ENCODE results near the gene FOXC2.

Gene FOXC2

DNA sequence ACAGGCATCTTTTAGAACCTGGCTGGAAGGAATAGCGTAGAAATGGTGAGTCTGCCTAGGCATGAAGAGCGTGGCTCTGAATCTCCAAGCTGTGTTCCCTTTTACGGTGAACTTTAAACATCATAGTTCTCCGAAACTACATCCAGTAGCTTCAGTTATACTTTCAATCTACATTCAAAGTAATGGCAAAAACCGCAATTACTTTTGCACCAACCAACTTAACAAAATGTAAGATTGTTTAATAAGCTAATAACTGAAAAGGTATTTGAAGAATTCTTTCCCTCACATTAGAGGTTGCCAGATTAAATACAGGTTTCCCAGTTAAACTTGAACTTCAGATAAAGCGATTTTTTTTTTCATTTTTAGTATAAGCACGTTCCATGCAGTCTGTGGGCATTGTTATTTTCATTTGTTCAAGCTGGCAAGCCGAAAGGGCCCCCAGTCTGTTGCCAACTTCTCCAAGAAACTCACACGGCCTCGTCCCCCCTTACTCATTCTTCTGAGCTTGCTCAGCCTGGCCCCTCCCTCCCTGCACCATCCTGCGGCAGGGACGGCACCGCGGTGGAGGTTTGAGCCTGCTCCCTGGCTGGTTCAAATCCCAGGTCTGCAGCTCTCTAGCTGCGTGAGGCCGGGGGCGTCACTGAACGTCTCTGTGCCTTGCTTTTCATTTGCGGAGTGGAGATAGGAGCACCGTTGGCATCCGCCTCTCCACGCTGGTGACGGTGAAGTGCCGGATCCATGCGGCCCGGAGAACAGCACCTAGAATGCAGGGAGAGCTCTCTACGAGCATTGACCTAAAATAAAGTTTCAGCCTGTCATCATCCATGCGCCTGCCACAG, 8.1 kb upstream of the FOXC2 start:
- no peak for DNase-seq

DNA sequence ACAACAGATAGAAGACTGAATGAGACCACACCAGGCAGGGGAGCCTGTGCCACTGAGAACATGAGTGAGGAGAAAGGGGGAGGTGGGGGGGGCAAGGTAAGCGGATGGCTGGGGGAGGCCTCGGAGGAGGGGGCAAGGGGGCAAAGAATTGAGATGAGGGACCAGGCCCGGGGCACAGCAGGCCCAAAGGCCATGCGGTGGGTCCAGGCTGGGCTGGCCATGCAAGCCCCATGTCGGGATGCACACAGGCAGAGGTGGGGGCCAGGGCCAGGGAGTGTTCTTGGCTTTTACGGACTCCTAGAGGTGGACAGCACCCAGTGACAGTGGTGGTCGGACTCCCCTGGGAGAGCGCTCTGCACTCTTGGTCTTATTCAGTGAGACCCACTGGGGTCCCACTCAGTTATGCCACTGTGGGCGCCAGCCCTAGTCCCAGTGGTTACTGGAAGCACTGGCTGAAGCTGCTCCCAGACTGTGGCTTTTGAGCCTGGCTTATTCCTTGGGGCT, 6.8 kb upstream of the FOXC2 start:
- no peak for DNase-seq

DNA sequence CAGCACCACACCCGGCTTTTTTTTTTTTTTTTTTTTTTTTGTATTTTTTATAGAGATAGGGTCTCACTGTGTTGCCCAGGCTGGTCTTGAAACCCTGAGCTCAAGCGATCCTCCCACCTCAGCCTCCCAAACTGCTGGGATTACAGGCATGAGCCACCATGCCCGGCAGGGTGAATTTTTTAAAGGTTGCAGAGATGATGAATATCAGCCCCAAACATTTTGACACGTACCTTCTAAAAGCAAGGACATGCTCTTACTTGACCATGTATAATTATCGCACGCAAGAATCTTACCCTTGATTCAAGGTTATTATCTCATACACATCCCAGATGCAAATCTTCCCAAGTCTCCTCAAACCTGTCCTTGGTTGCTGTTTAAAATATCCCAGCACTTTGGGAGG, 4.3 kb upstream of the FOXC2 start:
- DNase-seq: no peak

DNA sequence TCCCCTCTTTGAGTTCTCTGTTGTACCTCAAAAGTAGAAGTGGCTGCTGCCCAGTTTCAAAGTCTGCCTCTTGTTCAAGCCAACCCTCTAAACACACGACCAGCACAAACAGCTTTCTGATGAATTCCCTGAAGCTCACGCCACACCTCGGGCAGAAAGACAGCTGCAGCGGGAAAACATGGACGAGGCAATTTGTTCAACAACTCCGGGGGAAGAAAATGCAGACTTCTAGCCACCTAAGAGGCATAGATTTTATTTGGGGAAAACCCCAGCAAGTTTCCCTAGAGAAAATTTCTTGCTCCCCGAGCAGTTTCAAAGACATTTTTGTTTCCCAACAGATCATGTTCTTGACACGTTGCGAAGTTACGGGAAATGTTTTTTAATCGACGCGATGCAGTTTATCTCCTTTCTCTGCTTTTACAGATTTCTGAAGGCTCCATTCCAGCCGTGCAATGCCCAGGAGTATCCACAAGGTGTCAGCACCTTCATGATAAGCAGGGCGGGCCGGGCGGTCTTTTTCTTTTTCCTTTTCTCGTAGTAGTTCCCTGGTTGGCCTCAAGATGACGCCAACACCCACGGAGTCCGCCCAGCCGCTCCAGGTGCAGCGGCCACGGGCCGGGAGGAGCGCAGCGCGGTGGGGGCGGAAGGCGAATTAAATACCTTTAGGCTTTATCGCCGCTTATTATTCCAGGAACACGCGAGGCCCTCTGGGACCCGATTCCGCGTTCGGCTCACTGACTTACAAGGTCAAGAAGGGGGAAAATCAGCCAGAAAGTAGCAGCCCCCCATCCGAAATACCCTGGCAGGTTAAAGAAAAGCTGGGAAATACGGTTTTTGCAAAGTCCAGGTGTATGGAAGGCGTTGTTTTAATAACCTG, 2.9 kb upstream of the FOXC2 start:
- DNase-seq: no peak

DNA sequence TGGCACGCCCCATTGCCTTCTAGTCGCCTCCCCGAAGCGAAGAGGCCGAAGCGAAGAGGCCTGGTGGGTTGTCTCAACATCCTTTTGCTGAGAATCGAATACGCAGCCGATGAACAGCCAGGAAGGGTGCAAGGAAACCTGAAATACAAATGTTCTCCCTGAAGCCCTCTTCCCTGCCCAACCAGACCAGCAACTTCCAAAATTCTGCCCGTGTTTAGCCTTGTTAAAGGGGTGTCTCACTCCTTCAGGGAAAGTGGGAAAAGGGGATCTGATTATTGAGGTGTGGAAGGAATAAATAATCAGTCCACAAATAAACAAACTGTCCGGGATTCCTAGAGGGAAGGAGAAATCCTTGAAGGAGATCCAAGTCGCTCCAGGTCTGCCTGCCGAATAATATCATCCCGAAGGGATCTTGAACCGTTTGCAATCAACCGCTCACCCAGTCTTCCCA, 1.4 kb upstream of the FOXC2 start:
- DNase-seq: no peak

DNA sequence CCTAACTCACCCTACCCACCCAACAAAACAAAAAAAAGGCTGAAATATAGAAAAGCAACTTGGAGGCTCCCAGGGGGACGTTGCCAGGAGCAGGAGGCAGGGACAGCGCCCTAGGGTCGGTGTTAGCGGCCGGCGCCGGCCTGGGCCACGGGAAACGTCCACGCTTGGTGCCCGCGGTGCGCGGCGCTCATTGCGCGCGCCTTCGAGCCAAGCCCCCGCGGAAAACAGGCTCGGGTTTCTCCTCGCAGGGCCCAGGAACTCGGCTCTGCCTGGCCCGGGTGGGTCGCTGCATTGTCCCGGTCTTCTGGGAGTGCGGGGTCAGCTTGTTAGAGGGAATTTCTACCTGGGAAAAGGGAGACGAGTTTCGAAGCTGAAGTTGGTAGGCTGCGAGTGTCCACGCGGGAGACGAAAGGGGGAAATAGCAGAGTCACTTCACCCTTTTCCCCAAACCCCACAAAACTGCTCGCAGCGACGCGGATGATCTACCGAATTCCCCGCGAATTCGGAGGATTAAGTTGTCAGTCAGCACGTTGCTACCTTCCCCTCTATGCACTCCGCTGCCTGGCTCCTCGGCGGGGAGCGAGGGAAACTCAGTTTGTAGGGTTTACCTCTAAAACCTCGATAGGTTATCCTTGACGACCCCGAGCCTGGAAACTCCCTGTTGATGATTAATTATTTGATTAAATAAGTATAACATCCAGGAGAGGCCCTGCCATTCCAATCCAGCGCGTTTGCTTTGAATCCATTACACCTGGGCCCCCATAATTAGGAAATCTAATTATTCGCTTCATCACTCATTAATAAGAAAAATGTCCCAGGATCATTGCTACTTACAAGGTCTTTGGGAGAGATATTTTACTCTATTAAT, 751 bp upstream of the FOXC2 start:
- DNase-seq: no peak

DNA sequence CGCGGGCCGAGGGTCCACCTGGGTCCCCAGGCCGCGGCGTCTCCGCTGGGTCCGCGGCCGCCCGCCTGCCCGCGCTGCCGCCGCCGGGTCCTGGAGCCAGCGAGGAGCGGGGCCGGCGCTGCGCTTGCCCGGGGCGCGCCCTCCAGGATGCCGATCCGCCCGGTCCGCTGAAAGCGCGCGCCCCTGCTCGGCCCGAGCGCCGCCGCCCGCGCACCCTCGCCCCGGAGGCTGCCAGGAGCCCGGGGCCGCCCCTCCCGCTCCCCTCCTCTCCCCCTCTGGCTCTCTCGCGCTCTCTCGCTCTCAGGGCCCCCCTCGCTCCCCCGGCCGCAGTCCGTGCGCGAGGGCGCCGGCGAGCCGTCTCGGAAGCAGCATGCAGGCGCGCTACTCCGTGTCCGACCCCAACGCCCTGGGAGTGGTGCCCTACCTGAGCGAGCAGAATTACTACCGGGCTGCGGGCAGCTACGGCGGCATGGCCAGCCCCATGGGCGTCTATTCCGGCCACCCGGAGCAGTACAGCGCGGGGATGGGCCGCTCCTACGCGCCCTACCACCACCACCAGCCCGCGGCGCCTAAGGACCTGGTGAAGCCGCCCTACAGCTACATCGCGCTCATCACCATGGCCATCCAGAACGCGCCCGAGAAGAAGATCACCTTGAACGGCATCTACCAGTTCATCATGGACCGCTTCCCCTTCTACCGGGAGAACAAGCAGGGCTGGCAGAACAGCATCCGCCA, 504 bp downstream of the FOXC2 start:
- no peak for DNase-seq

DNA sequence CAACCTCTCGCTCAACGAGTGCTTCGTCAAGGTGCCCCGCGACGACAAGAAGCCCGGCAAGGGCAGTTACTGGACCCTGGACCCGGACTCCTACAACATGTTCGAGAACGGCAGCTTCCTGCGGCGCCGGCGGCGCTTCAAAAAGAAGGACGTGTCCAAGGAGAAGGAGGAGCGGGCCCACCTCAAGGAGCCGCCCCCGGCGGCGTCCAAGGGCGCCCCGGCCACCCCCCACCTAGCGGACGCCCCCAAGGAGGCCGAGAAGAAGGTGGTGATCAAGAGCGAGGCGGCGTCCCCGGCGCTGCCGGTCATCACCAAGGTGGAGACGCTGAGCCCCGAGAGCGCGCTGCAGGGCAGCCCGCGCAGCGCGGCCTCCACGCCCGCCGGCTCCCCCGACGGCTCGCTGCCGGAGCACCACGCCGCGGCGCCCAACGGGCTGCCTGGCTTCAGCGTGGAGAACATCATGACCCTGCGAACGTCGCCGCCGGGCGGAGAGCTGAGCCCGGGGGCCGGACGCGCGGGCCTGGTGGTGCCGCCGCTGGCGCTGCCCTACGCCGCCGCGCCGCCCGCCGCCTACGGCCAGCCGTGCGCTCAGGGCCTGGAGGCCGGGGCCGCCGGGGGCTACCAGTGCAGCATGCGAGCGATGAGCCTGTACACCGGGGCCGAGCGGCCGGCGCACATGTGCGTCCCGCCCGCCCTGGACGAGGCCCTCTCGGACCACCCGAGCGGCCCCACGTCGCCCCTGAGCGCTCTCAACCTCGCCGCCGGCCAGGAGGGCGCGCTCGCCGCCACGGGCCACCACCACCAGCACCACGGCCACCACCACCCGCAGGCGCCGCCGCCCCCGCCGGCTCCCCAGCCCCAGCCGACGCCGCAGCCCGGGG, 1.3 kb downstream of the FOXC2 start:
- no peak for DNase-seq

DNA sequence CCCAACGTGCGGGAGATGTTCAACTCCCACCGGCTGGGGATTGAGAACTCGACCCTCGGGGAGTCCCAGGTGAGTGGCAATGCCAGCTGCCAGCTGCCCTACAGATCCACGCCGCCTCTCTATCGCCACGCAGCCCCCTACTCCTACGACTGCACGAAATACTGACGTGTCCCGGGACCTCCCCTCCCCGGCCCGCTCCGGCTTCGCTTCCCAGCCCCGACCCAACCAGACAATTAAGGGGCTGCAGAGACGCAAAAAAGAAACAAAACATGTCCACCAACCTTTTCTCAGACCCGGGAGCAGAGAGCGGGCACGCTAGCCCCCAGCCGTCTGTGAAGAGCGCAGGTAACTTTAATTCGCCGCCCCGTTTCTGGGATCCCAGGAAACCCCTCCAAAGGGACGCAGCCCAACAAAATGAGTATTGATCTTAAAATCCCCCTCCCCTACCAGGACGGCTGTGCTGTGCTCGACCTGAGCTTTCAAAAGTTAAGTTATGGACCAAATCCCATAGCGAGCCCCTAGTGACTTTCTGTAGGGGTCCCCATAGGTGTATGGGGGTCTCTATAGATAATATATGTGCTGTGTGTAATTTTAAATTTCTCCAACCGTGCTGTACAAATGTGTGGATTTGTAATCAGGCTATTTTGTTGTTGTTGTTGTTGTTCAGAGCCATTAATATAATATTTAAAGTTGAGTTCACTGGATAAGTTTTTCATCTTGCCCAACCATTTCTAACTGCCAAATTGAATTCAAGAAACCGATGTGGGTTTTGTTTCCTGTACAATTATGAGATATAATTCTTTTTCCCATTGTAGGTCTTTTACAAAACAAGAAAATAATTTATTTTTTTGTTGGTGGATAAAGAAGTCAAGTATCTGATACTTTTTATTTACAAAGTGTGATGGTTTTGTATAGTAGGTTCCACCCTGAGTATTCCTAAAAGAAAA, 2.3 kb downstream of the FOXC2 start:
- no peak for DNase-seq

DNA sequence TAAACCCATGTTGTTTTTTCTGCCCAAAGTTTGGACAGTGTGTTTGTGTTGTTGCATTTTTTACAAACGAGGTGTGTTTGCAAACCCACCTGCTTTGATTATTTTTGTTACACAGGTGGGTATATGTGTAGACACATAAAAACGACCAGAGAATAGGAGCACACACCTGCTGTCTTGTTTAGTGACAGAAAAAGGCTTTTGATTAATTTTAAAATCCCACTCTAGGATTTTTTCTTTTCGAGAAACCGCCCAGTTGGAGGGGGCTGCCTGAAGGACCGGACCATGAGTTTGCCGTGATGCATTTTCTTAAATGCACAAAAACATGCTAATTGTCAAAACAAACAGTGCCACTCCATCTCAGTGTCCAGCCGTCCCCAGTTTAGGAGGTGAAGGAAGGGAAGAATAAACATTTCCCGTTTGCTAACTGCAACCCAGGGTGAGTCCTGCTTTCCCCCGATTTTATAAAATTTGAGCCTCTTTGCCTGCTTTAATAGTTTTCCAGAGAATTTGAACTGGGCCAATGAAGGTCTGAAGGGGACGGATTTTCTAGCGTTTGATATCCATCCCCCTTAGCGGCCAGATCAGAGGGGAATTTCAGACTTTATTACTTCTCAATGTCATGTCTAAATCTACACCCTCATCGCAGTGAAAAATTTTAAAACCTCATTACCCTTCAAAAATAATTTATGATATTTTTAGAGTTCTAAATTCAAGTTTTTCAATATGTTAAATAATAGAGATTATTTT, 3.2 kb downstream of the FOXC2 start:
- no peak for DNase-seq

DNA sequence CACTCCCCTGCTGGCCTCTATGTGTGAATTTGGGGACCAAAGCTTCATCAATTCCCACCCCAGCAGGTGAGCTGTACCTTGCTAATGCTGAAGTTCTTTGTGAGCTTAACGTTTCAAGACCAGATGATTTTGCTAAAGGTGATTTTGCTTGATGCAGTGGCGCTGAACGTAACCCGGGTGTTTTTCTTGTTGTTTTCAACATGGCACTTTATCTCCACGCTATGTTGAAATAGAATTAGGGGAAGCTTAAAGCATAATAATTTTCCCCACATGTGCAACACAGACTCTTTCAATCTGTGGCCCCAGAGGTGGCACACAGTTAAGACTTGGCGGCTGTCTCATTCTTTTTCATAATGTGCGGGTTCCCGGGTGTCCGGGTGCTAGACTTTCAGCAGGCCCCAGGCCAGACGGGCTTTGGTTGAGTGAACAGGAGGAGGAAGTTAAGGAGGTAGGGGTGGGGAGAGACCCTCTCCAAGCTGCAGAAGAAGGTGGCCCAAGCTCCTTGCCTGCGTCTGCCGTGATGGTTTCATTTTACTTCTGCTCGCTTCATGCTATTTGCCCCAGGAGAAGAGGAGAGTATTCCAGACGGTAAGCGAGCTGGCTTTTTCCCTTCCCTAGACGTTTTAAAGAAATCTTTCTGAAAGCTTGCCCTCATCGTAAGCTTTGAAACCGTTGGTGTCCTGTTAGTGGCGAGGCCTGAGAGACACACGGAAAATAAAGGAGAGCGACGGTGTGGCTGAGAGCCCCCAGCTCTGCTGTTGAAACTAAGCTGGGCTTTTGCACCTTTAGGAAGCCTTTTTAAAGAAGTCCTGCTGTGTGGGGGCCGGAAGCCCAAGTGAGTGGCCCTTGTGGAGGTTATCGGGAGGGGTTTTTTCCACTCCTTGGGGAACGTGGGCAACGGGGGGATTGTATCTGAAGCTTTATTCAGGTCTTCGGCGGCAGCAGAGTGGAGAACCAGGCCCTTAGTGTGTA, 4.2 kb downstream of the FOXC2 start:
- DNase-seq: no peak

DNA sequence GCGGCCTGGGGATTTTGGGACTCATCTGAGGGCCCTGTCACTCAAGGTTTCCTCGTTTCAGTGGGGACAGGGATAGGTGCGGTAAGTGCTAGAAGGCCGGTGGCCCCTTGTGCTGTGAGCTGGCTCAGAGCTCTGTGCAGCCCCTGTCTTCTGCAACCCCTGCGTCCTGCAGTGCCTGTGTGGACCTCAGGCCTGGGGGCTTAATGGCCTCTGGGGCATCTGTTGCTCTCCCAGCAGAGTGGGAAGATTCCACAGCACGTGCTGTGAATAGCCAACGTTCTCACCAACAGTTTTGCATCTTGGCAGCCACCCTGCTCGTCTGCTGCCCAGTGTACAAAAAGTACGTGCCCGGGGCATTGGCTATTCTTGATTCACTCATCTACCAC, 4.9 kb downstream of the FOXC2 start:
- DNase-seq: no peak

DNA sequence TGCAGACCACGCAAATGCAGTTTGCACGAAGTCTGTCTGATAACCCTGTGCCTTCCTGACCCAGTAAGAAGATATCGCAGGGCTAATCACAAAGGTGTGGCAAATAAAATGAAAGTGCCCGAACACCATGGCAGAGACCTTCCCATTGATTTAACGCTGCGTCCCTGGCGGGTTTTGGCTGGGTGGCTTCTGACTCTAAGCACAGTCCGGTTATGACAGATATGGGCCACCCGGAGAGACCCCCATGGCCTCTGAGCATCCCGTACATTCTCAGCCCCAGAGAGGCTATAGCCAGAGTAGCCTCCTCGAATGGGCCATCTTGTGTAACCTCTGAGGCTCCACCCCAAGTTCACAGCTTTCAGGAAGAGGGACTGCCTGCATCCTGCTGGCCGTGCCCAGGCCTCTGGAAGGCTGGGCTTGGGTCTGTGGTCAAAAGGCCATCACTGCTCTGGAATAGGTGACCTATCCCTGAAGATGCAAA, 5.5 kb downstream of the FOXC2 start:
- no peak for DNase-seq

DNA sequence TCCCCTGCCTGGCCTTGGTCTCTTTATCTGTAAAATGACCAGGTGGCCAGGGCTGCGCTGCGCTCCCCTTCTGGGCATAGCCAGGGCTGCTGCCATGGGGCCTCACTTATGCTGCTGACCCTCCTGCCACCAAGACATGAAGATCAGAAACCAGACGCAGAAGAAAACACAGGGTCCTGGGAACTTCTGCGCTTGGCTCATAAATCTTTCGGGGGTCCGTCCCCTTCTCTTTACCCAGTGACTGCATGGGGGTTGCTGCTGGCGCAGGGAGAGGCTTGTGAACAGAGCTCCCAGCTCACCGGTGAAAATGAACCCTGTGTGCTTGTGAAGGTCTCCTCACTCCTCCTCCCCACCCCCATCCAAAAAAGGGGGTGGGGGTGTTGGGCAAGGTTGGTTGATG, 6.0 kb downstream of the FOXC2 start:
- DNase-seq: no peak

DNA sequence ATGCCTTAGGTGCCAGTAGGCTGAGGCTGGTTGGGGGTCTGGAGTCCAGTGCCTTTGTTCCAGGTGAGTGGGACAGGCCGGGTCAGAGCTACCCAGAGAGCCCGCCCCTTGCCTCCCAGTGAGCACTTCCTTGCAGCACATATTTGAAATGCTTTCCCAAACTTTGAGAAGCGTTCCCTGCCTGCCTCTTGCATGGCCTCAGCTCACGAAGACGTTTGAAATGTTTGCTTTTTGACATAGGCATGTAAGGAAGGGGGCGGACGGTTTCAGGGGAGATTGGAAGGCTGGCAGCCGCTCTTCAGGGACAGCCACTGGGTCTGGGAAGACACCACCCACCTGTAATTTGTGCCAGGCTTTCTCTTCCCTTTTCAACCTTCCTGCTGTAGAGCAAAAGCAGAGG, 6.6 kb downstream of the FOXC2 start:
- DNase-seq: no peak

DNA sequence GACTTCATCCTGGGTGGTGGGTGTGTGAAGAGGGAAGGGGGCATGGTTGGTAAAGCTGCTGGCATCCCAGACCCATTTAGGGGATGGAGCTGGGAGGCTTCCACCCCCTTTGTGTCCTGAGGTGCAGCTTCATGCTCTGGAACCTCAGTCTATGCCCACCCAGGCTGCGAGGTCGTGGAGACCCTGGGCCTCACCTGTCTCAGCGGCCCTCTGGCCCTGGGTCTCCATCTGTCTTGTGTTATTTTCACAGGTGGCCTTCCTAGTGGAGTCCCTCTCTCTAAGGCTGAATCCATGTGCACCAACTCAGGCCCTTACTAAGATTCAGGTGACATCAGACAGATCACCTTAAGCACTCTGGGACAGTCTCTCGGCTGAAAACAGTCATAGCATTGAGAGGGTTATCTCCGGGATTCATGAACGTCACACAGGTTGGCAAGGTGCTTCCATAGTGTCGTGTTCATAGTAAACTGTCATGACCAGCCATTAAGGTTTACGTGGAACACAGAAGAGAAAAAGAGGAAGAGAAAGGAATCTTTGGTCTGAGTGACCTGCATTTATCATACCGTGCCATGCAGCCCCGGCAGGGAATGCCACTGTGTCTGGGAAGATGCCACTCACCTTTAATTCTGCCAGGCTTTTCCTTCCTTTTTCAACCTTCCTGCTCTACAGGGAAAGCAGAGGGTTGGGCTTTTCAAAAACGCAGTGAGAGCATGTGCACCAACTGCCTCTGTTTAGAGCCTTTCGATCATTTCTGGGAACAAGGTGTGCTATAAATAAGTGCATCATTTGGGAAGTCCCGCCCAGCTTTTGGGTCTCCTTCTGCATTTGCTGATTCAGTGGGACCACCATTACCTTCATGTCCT, 7.2 kb downstream of the FOXC2 start:
- no peak for DNase-seq

DNA sequence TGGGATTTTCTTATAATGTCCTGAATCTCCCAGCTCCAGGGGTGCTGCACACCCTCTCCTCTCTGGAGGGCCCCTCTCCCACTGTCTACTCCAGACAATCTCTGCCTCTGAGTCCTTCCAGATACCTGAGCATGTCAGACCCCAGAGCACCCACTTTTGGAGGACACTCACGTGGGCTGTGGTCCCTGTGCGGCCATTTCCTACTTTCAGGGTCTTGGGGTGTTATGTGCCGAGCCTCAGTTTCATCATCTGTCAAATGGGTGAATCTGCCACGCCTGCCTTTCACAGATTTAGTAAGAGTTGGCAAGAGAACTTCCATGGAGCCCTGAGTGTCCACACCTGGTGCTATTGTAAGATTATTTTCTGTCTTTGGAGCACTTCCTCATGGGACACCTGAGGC, 8.0 kb downstream of the FOXC2 start:
- DNase-seq: no peak

All from NCI-H1417 treated with DMSO at 0.1 percent for 48 hours (cell line).